A673 (cell line): ENCODE results near the gene SLC26A2.

Experiments used
- CTCF ChIP-seq: fragments of 300-800, 200-600 bp; sonication (generic); conservative IDR thresholded peaks from 2 replicates; pipeline ENCODE4 v1.5.1; 2017; ENCODE audit warnings: low read depth, mild to moderate bottlenecking, antibody characterized with exemption, low read length, moderate library complexity, mixed read lengths
- EZH2 ChIP-seq: fragments of 200-600 bp; sonication (generic); IDR thresholded peaks from 2 replicates; pipeline ENCODE4 v1.6.1; 2017; ENCODE audit warnings: borderline replicate concordance, low read depth, mild to moderate bottlenecking, mixed read lengths, antibody characterized with exemption, low read length; ENCODE audit not compliant: poor library complexity, severe bottlenecking

DNA sequence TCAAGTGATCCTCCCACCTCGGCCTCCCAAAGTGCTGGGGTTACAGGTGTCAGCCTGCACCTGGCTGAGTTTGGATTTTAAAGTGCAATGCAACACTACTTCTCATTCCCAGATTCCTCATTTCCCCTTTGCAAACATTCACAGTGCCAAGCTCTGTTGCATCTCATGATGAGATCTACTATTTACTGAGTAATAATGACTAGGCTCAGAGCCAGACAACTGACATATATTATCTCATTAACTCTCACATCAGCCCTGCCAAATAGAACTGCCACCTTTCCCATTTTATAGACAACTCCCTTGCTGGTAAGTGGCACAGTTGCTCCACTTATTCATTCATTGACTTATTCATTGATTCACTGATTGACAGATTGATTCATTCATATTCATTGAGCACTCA, 22.9 kb upstream of the SLC26A2 start:
- no peak for TF ChIP-seq CTCF
- TF ChIP-seq EZH2 = no peak
